DOHH2 (cell line): Measurements from ENCODE around the gene UGT1A8.

Experiments used
- H3F3A ChIP-seq: fragments of 200-600 bp; sonication (generic), shearing (Covaris generic); 2 replicates; pipeline ENCODE4 v1.6.0; 2016; ENCODE audit warnings: antibody characterized with exemption, mild to moderate bottlenecking; ENCODE audit not compliant: control insufficient read depth, insufficient read depth
- H3K27ac ChIP-seq: fragments of 200-600 bp; sonication (generic); 2 replicates; pipeline ENCODE4 v1.5.1; 2014; ENCODE audit warnings: low read depth, mild to moderate bottlenecking, low read length, moderate library complexity
- H3K27me3 ChIP-seq: fragments of 200-600 bp; sonication (generic); 2 replicates; pipeline ENCODE4 v1.6.1; 2014; ENCODE audit warnings: mild to moderate bottlenecking, low read length, mixed read lengths; ENCODE audit not compliant: control insufficient read depth
- H3K36me3 ChIP-seq: fragments of 200-600 bp; sonication (generic); 2 replicates; pipeline ENCODE4 v1.6.1; 2014; ENCODE audit warnings: mild to moderate bottlenecking, low read length, moderate library complexity, mixed read lengths; ENCODE audit not compliant: control insufficient read depth
- H3K4me1 ChIP-seq: fragments of 200-600 bp; sonication (generic); 2 replicates; pipeline ENCODE4 v1.6.1; 2014; ENCODE audit warnings: mild to moderate bottlenecking, low read length, mixed read lengths; ENCODE audit not compliant: control insufficient read depth
- H3K4me2 ChIP-seq: fragments of 200-600 bp; sonication (generic); 2 replicates; pipeline ENCODE4 v1.6.0; 2014; ENCODE audit warnings: mild to moderate bottlenecking, low read length, moderate library complexity
- H3K4me3 ChIP-seq: fragments of 200-600 bp; sonication (generic); 2 replicates; pipeline ENCODE4 v1.5.1; 2014; ENCODE audit warnings: mild to moderate bottlenecking, low read length, mixed read lengths
- H3K79me2 ChIP-seq: fragments of 200-600 bp; sonication (generic); 2 replicates; pipeline ENCODE4 v1.6.1; 2014; ENCODE audit warnings: mild to moderate bottlenecking, low read length, mixed read lengths; ENCODE audit not compliant: control insufficient read depth
- H3K9me2 ChIP-seq: fragments of 200-600 bp; sonication (generic); replicated peaks from 2 replicates; pipeline ENCODE4 v1.6.1; 2014; ENCODE audit warnings: mild to moderate bottlenecking, low read length, mixed read lengths; ENCODE audit not compliant: control insufficient read depth
- H3K9me3 ChIP-seq: fragments of 200-600 bp; sonication (generic); 2 replicates; pipeline ENCODE4 v1.6.1; 2014; ENCODE audit warnings: antibody characterized with exemption, low read length, mixed read lengths; ENCODE audit not compliant: control insufficient read depth, insufficient read depth
- H4K20me1 ChIP-seq: fragments of 200-600 bp; sonication (generic); 2 replicates; pipeline ENCODE4 v1.6.0; 2014; ENCODE audit warnings: low read depth, mild to moderate bottlenecking, antibody characterized with exemption, low read length, moderate library complexity; ENCODE audit not compliant: control insufficient read depth, insufficient read depth
- CTCF ChIP-seq: fragments of 200-600 bp; sonication (generic); IDR thresholded peaks from one replicate; pipeline ENCODE4 v1.5.1; 2014; ENCODE audit warnings: antibody characterized with exemption, mild to moderate bottlenecking, low read depth, low read length; ENCODE audit not compliant: poor library complexity, severe bottlenecking
- EZH2phosphoT487 ChIP-seq: fragments of 200-600 bp; sonication (generic); IDR thresholded peaks from 2 replicates; pipeline ENCODE4 v1.6.1; 2017; ENCODE audit warnings: borderline replicate concordance, mild to moderate bottlenecking, antibody characterized with exemption, low read length, moderate library complexity, mixed read lengths

The UGT1A8 gene

DNA sequence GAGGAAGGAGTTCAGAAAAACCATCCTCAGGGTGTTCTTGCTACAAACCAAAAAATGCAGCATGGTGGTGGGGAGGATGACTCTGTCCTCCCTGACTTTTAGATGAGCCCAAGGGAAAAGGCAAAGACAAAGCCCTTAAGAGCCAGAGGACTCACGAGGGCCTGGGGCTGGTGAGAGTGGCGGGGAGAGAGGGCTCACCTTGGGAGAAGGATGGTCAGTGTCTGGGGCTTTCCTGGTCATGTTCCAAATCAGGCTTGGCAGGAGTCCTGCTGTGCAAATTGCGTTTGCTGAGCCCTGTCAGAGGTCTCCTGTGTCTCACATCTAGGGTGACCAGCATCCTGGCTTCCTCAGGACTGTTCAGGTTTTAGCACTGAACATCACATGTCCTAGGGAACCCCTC lies 147.3 kb downstream of the UGT1A8 start:
- peaks cover 6% of the 10 kb centered on the region for H3K27me3 ChIP-seq
- H3K9me3 ChIP-seq: no peaks in the 10 kb centered on the region
- H3K9me2 ChIP-seq: no peaks in the 10 kb centered on the region
- H3K4me1 ChIP-seq: no peaks in the 10 kb centered on the region
- H3K4me2 ChIP-seq: no peak overlapping the region
- H3F3A ChIP-seq: no peaks in the 10 kb centered on the region
- TF ChIP-seq CTCF (no peak), EZH2phosphoT487 (no peak)
- H4K20me1 ChIP-seq: no peaks in the 10 kb centered on the region
- no peak overlapping the region for H3K27ac ChIP-seq
- H3K79me2 ChIP-seq: no peaks in the 10 kb centered on the region
- no peak overlapping the region for H3K4me3 ChIP-seq
- no peaks in the 10 kb centered on the region for H3K36me3 ChIP-seq

DNA sequence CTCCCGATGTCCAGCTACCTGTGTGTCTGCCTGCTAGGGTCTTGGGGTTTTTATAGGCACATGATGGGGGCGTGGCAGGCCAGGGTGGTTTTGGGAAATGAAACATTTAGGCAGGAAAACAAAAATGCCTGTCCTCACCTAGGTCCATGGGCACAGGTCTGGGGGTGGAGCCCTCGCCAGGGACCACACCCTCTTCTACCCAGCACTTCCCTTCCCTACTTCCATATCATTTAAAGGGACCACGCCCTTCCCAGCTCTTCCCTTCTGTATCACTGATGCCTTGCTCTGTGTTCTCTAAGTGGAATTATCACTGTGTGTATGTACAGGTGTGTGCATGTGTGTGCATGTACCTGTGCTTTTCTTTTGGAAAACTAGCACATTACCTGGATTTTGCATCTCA lies 149.0 kb downstream of the UGT1A8 start:
- peaks cover 6% of the 10 kb centered on the region for H3K27me3 ChIP-seq
- H4K20me1 ChIP-seq: no peaks in the 10 kb centered on the region
- no peaks in the 10 kb centered on the region for H3K9me3 ChIP-seq
- no peaks in the 10 kb centered on the region for H3F3A ChIP-seq
- no peaks in the 10 kb centered on the region for H3K36me3 ChIP-seq
- H3K79me2 ChIP-seq: no peaks in the 10 kb centered on the region
- no peaks in the 10 kb centered on the region for H3K4me1 ChIP-seq
- no peaks in the 10 kb centered on the region for H3K9me2 ChIP-seq
- H3K4me2 ChIP-seq: no peak overlapping the region
- H3K27ac ChIP-seq: no peak overlapping the region
- TF ChIP-seq EZH2phosphoT487 (no peak), CTCF (no peak)
- H3K4me3 ChIP-seq: no peak overlapping the region

GRCh38 chr2:233768076-233768475 lies 150.6 kb downstream of the UGT1A8 start:
- TF ChIP-seq EZH2phosphoT487 (no peak), CTCF (no peak)
- Histone ChIP-seq H3K4me3 (no peak overlapping the region), H3F3A (no peaks in the 10 kb centered on the region), H3K4me1 (no peaks in the 10 kb centered on the region), H3K27me3 (peaks cover 5% of the 10 kb centered on the region), H3K79me2 (no peaks in the 10 kb centered on the region), H3K9me2 (no peaks in the 10 kb centered on the region), H3K9me3 (no peaks in the 10 kb centered on the region), H4K20me1 (no peaks in the 10 kb centered on the region), H3K36me3 (no peaks in the 10 kb centered on the region), H3K4me2 (no peak overlapping the region), H3K27ac (no peak overlapping the region)

DNA sequence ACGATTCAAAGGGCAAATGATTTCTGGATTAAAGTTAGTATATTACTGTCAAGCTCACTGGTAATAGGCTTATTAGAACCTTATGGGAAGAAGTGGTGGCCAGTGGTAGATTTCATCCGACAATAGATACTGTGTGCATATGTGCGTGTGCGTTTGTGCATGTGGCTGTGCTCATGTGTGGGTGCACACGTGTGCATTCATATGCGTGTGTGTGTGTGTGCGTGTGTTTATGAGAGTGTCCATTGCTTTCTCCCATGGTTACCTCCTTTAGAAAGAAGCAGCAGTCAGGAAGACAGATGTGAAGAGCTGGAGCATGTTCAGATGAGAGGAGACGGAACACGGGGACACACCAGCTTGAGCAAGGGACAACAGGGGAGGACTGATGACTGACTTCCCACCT lies 151.8 kb downstream of the UGT1A8 start:
- no peak overlapping the region for H3K27ac ChIP-seq
- H3K4me2 ChIP-seq: no peak overlapping the region
- H3F3A ChIP-seq: no peaks in the 10 kb centered on the region
- TF ChIP-seq CTCF (no peak), EZH2phosphoT487 (no peak)
- 0 out of 2 replicates have a peak, but pooled peaks cover 2% of the 10 kb centered on the region for H3K27me3 ChIP-seq
- no peaks in the 10 kb centered on the region for H3K36me3 ChIP-seq
- H4K20me1 ChIP-seq: no peaks in the 10 kb centered on the region
- H3K9me2 ChIP-seq: no peaks in the 10 kb centered on the region
- no peaks in the 10 kb centered on the region for H3K79me2 ChIP-seq
- no peaks in the 10 kb centered on the region for H3K4me1 ChIP-seq
- no peak overlapping the region for H3K4me3 ChIP-seq
- no peaks in the 10 kb centered on the region for H3K9me3 ChIP-seq
